ENCODE data around the gene PROZ.

The PROZ gene

GRCh38 chr13:113182046-113182445 is 23.6 kb downstream of the PROZ start:
- DNase-seq, result no peak

DNA sequence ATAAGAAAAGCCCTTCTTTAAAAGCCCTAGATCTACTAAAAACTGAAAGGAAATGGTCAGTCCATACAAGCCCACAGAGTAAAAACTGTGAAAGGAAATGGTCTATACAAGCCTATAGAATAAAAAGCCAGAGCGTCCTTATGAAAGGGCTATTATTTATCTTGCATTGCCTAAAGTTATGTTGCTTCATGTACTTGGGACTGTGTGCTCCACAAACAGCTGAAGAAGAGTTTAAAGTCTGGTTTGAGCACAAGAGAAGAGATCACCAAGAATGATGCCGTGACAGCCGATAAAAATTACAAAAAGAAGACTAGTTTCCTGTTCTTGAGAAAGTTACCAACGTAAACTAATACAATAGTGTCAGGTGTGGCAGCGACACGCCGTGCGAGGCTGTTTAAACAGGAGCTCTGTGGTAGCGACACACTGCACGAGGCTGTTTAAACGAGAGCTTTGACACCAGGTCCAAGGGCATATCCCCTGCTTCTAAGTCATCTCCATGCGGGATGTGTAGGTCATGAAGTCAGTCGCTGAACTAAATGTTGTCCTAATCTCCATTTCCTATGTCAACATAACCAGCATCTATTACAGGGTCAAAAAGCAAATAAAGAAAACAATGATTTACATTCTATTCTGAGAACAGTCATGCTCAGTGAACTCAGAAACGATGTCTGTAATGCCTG is 25.1 kb downstream of the PROZ start:
- no peak for DNase-seq

DNA sequence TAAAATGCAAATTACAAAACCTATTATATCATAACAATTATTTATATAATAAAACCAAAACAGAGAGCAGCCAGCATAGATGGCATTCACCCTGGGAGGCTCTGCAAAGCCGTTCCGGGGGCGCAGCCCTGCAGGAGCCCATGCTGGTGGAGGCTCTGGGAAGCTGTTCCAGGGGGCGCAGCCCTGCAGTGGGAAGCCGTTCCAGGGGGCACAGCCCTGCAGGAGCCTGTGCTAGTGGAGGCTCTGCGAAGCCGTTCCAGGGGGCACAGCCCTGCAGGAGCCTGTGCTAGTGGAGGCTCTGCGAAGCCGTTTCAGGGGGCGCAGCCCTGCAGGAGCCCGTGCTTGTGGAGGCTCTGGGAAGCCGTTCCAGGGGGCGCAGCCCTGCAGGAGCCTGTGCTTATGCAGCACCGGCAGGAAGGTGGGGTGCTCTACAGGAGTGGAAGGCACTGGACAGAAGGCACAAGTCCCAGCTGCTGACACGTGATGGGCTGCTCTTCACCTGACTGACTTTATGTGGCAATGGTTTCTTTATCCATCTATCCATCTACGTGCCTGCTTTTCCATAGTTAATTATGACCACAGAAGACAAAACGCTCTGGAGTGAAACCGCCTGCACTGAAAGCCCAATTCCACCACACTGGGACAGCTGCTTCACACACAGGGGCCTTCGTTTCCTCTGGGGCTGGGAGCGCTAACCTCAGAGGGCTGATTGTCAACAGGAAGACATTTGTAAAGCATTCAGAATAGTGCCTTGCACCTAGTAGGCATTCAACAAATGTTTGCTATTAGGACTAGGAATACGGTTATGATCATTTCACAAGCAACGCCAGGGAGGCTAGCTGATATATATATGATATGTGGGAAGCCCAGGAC is 26.4 kb downstream of the PROZ start:
- DNase-seq, result no peak

DNA sequence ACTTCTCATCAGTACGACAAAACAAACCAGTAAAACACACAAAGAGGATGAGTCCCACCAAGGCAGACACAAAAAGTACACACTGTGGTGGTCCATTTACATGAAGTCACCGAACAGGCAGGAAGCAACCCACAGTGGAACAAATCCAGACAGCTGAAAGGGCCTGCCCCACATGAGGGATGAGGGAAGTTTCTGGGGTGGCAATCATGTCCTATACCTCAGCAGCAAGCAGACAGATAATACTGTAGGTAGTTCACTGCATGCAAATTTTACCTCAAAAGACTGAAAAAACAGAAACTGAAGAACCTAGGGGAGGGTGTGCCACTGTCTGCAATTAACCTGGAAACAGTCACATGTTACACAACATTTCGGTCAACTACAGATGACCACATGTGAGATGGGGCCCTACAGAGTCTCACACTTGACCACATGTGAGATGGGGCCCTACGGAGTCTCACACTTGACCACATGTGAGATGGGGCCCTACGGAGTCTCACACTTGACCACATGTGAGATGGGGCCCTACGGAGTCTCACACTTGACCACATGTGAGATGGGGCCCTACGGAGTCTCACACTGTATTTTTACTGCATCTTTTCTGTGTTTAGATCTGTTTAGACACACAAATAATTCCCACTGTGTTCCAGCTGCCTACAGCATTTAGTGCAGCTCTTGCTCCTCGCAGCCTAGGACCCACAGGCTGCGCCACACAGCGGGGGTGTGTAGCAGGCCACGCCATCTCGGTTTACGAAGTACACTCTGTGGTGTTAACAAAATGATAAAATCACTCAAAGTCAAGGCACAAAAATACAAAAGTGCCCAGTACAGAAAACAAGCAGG is 27.8 kb downstream of the PROZ start:
- no peak for DNase-seq

- DNase-seq, result no peak
These were observed 28.8 kb downstream of the PROZ start for GRCh38 chr13:113187263-113187669.

DNA sequence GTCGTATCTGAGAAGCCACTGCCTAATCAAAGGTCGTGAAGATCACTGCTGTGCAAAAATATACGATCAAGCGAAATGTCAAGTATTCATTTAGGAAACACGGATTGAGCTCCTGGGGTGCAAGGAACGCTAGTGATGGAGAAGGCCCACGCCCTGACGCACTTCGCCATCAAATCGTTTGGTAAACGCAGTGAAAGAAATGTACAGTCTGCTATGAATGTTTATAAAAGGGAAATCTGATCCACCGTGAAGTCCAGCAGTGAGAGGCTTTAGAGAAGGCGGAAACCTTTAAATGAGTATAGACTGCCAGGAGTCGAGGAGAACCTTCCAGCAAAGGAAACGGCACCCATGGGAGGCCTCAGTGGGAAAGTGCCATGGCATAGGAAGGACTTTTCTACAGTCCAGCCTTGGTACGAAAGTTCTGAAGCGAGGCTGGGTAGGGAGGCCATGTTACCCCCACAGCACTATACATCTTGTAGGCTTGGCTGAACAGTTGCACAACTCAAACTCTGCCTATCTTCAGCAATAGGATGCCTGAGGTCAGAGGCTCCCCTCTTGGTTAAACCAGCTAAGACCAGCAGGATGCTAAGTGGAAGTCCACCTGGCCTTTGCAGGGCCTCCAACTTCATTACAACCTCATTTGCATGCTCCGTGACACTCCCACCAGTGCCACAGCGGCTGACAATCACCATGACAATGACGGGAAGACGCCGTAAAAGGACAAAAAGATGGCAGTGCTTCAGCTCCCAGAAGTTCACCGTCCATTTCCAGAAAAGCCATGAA is 29.6 kb downstream of the PROZ start:
- no peak for DNase-seq

DNA sequence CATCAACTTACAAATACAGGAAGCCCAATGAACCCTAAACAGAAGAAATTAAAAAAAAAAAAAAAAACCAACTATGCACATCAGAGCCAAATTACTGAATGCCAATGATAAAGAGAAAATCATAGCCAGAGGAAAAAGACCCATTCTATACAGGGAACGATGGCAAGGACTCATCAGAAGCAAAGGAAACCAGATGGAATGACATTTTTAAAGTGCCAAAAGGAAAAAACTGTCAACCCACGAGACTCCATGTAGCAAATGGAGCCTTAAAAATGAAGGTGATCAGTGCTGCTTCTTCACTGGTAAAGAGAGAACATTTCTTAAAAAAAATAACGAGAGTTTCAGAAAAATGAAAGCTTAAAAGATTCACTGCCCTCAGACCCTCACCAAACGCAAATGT is 31.7 kb downstream of the PROZ start:
- no peak for DNase-seq

- no peak for DNase-seq
These were observed 33.8 kb downstream of the PROZ start for GRCh38 chr13:113192279-113192678.

GRCh38 chr13:113192902-113193301 is 34.5 kb downstream of the PROZ start:
- no peak for DNase-seq

DNA sequence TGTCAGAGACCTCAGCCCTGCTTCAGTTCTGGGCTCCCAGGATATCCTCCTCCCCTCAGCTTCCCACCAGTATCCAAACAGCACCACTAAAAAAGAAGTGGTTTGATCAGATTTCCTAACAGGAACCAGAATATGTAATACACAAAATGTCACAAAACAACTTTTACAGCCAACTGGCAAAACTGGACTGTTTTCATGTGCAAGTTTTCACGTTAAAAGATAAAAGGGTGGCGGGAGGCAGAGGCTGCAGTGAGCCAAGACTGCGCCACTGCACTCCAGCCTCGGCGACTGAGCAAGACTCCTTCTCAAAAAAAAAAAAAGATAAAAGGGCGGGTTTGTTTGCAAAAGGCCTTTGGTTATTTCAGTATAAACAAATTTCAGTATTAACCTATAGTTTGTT is 36.9 kb downstream of the PROZ start:
- DNase-seq, result no peak

GRCh38 chr13:113196970-113197737 is 38.7 kb downstream of the PROZ start:
- no peak for DNase-seq

- no peak for DNase-seq
These were observed 43.4 kb downstream of the PROZ start for GRCh38 chr13:113201815-113202214.

GRCh38 chr13:113202912-113203311 is 44.5 kb downstream of the PROZ start:
- DNase-seq, result no peak

- no peak for DNase-seq
These were observed 45.3 kb downstream of the PROZ start for GRCh38 chr13:113203507-113204377.

DNA sequence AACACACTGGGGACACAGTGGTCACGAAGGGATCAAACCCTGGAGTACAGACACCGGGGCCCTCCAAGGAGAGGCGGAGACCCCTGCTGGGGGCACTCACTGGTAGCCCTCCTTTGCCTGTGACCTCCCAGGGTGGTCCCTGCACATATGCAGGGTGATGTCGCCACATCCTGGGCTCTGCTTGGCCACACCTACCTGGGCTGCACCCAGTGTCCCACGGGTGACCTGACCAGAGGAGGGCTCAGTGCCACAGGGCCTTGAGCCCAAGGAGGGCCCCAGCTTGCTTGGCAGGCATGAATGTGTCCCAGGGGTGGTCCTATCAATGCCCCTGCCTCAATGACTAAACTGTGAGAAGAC is 45.9 kb downstream of the PROZ start:
- no peak for DNase-seq

- DNase-seq, result peak; percentile 40
These were observed 47.0 kb downstream of the PROZ start for GRCh38 chr13:113205428-113205931.

DNA sequence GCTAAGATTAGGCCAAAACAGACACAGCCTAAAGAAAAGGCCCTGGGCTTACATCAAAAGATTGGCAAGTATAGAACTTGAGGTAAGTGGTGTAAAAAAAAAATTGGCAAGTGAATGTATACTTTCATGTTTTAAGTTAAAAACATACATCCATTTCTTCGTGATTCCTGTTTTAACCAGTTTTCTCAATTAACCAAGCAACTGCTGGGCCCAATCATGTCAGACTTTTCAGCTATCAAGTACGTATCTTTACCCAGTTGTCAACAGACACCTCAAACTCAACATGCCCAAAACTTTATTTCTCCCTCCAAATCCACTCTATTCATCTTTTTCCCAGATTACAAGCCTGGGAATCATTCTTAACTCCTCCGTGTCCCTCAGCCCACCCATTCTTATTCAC is 49.0 kb downstream of the PROZ start:
- no peak for DNase-seq

DNA sequence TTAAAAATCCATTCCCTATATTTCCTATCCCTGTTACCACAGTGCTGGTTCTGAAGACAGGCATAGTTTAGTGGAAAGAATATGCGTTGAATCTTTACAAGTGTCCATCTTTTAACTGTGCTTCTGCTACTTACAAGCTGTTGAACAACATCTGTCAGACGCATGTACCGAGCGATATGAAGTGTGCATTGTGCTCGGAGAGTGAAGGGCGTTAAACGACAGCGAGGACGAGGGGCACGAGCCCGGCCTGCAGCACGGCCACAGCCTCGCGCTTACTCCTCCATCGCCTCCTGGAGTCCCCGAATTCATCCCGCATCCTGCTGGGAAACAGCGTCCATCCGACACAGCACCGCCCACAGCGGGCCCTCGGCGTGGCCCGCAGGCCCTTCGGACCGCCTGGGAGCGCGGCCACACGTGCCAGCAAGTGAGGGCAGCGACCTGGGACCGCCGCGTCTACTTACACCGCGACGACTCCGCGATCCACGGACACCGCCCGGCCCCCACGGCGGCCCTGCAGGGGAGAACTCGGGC is 49.5 kb downstream of the PROZ start:
- DNase-seq, result peak; percentile 44

DNA sequence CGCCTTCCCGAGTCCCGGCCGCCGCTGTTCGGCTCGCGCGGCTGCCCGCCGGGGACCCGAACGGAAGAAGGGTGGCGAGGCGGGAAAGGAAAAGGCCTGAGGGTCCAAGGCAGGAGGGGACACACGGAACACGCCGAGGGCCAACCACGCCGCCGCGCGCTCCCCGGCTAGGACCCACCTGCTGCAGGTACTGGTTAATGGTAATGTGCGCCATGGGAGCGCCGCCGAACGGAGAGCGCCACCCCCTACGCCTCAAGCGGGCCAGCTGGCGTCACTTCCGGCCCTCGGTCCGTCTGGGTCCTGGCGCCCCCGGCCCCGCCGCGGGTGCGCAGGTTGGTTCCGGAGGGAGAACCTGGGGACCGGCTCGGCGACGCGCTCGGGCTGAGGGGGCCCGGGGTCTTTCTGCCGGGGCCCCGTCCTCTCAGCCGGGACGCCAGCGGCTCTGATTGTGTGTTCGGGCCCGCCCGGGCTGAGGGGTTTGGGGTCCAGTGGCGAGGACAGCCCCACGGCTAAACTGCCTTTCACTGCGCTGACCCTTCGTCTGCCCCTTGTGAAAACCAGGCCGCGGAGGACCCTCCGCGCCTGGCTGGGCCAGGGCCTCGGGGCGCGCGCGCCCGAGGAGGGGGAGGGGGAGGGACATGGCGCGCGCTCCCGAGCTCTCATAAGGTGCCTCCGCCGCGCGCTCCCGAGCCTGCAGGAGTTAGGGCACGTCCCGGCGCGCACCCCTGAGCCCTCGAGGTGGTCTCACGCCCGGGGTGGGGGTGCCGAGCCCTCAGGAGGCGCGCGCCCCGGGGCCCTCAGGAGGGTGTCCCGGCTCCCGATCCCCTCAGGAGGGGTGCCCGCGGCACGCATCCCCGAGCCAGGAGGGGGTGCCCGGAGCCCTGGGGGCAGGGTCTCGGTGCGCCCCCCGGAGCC is 50.2 kb downstream of the PROZ start, which contains the start of gene PCID2:
TSS of gene PCID2 (minus strand) at position 249 of the 915 bp plus-strand sequence. CDS start at position 214, 35 bp downstream.
- DNase-seq, result peak; percentile 90

Measured in RPMI8226 (cell line).